ENCODE measurements around the gene LGALS9. TPM values are rescaled to one million over a fixed set of nuclear protein-coding genes. Genes with fewer than 3 reads are reported as not detected.

The LGALS9 gene
- total RNA-seq = 133 and 134 TPM in 2 replicates

GRCh38 chr17:27630607-27631410 is at the start of gene LGALS9:
Gene LGALS9 (plus strand): TSS chr17:27631188. CDS start chr17:27631266, 78 bp downstream.
- intact Hi-C loops (cut with micrococcal nuclease) = no loop called here

DNA sequence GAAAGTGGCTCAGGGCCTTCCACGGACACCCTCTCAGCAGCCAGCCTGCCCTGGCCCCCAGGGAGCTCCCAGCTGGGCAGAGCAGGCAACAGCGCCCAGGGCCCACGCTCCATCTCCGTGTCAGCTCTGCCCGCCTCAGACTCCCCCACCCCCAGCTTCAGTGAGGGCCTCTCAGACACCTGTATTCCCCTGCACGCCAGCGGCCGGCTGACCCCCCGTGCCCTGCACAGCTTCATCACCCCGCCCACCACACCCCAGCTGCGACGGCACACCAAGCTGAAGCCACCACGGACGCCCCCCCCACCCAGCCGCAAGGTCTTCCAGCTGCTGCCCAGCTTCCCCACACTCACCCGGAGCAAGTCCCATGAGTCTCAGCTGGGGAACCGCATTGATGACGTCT is 48.3 kb upstream of the LGALS9 start:
- intact Hi-C loops (cut with micrococcal nuclease) = no loop called here

GRCh38 chr17:27585153-27585681 is 45.8 kb upstream of the LGALS9 start:
- intact Hi-C loops (cut with micrococcal nuclease) = no loop called here

DNA sequence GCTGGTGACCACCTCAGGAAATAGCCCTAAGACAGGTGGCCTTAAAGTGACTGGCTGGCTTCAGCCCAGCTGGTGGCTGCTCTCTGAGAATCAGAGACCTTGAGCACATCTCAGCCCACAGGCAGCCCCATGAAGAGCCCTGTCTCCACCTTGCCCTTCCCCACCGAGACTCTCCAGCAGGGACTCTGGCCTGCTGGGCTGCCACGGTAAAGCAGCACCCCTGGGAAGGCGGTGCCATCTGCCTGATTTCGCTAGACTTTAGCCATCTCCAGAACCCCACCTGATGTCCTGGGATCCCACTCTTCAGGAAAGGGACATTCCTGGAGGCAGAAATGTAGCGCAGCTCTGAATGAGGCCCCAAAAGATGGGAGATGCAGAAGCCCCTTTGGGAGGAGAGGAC is 45.2 kb upstream of the LGALS9 start:
- intact Hi-C loops (cut with micrococcal nuclease) = no loop called here

DNA sequence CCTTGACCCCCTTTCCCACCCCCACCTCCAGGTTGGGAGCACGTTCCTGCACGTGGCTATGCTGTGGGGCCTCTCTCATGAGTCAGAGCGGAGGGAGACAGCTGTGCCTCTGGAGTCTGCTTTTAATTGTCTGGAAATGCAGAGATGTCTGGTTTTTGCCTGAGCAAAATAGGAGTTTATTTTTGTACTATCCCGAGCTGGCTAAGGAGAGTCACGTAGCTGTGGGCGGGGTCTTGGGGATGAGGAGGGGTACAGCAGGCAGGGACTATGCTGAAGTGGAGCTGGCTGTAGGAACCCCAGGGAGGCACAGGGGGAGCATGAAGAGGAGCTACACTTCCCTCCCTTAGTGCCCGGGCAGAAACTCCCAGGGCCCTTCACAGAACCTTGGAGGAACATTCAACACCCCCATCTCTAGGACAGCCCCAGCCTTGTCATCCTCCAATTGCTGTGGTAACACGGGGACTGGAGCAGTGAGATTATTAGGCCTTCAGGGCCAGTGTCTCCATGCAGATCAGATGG is 44.7 kb upstream of the LGALS9 start:
- intact Hi-C loops (cut with micrococcal nuclease) = no loop called here

DNA sequence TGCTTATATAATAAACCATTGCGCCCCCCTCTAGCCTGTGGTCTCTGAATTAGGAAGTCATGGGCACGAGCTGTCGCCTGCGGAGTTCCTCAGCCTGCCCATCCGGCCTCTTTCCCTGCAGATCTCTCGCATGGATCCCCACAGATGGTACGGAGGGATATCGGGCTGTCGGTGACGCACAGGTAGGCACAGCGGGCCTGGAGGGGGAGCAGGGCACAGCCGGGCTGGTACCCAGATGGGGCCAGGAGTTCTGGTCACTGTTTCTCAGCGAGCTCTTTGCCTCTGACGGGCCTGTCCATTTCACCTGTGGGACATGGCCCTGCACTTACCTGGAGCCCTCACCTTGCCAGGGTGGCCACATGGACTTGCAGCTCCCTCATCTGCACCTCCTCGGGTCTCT is 42.6 kb upstream of the LGALS9 start:
- intact Hi-C loops (cut with micrococcal nuclease) = no loop called here

- intact Hi-C loops (cut with micrococcal nuclease) = no loop called here
These were observed 40.1 kb upstream of the LGALS9 start for GRCh38 chr17:27590864-27591263.

- intact Hi-C loops (cut with micrococcal nuclease) = no loop called here
These were observed 39.0 kb upstream of the LGALS9 start for GRCh38 chr17:27591986-27592385.

DNA sequence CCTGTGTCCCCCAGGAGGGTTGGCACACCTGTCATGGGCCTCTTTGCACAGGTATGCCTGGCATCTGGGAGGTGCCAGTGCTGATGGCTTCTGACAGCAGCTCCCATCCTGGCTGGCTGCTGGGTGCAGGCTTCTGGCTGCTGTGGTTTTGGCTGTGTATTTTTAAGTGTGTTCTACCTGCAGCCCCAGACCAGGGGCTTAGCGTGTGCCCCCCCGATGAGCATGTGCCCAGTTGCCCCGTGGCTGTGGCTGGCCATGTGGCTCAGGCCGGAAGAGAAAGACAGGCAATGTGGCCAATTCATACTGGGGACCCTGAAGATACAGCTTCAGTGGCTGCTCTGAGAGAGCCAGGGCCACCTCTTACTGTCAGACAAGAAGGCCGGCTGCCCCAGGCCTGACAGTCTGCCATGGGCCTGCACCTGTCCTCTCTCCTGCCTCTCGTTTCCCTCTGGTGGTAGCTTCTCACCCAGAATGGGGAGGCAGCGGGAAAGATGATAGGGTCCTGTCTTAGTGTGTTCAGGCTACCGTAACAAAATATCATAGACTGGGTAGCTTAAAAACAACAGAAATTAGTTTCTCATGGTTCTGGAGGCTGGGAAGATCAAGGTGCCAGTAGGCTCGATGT is 37.6 kb upstream of the LGALS9 start:
- intact Hi-C loops (cut with micrococcal nuclease) = no loop called here

DNA sequence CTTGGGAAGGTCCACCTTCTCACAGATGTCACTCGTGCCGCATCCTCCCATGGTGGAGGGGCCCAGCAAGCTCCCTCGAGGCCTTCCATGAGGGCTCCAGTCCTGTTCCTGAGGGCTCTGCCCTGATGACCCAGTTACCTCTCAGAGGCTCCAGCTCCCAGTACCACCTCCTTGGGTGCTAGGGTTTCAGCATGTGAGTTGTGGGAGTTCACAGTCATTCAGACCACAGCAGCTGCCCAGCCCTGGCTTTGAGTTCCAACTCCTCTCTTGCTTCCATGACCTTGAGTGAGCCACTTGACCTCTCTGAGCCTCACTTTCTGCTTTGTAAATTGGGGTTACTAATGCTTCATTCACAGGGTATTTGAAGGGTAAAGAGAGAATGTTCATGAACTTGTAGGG is 37.1 kb upstream of the LGALS9 start:
- intact Hi-C loops (cut with micrococcal nuclease) = no loop called here

DNA sequence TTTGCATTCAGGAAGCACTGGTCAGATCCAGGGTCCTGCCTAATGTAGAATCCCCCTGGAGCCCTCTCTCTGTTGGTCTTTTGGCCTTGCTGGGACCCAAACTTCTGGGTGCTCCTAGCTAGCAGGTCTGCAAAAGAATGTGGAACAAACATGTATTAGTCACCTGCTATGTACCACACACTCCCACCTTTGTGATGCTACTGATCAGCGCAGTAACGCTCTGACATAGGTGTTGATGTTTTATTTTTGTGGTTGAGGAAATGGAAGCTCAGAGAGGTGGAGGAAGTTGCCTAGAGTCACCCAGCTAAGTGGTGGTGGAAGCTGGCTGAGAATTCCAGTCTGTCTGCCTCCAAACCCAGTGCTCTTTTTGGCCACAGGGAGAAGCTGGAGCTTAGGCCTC is 35.8 kb upstream of the LGALS9 start:
- intact Hi-C loops (cut with micrococcal nuclease) = no loop called here

DNA sequence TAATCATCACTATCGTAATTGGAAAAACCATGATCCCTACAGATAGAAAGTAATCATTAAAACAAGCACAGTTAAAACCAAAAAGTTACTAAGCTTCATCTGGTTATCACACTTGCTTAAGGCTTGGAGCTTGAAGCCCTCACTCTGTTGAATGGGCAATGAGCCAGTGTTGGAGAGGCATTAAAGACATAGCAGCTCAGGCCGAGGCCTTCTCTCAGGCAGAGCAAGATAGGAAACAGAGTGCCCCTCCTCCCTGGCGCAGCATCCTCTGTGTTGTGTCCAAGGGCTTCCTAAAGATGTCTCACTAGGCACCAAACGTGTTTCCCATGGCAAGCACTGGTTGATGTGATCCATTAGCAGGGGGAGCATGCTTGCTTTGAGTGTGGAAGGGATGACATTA is 34.9 kb upstream of the LGALS9 start:
- intact Hi-C loops (cut with micrococcal nuclease) = no loop called here

DNA sequence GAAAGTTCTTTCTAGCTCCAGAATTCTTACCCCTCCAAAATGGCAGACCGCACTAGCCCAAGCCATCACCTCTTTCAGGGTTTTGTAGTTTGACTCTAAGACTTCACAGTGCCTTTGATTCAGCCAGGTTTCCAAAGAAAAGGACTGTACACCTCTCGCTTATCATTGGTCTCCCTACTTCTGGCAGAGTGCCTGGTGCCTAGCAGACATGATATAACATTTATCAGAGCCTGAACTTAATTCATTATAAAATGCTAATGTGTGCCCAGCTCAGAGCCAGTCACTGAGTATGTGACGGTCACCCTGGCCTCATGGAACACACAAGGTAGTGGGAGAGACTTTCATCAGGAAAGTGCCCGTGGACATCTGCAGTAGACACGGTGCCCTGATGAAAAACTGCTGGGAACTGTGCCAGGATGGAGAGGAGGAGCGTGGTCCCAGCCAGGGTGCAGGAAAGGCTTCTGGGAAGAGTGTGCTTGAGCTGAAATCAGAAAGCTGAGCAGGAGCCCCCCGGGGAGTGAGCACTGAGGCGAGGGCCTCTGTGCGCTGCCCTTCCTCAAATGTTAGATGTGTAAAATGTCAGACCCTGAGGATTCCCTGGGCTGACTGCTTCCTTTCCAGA is 34.3 kb upstream of the LGALS9 start:
- intact Hi-C loops (cut with micrococcal nuclease) = no loop called here

DNA sequence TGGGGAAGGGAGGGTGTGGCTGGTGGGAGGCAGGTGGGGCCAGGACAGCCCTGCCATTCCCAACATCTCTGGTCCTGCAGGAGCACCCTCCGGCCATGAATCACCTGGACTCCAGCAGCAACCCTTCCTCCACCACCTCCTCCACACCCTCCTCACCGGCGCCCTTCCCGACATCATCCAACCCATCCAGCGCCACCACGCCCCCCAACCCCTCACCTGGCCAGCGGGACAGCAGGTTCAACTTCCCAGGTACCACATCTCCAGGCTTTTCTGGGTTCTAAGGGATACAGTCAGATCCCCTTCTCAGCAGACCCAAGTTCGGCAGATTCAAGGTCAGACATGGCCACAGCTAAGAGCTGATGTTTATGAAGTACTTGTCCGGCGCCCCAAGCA is 33.8 kb upstream of the LGALS9 start:
- intact Hi-C loops (cut with micrococcal nuclease) = no loop called here

- intact Hi-C loops (cut with micrococcal nuclease) = no loop called here
These were observed 33.1 kb upstream of the LGALS9 start for GRCh38 chr17:27597783-27598320.

GRCh38 chr17:27598337-27599050 is 32.5 kb upstream of the LGALS9 start:
- intact Hi-C loops (cut with micrococcal nuclease) = no loop called here

- intact Hi-C loops (cut with micrococcal nuclease) = loop anchor here (2.0 to 5.0 kb wide), 2 partner anchors 144 to 157 kb away; partner anchors contain the start of gene KSR1
These were observed 30.5 kb upstream of the LGALS9 start for GRCh38 chr17:27600471-27600870.

- intact Hi-C loops (cut with micrococcal nuclease) = loop anchor here (1.0 to 5.0 kb wide), 5 partner anchors 145 to 365 kb away; partner anchors contain the start of gene KSR1
These were observed 29.7 kb upstream of the LGALS9 start for GRCh38 chr17:27601069-27601974.

GRCh38 chr17:27601975-27602302 is 29.0 kb upstream of the LGALS9 start:
- intact Hi-C loops (cut with micrococcal nuclease) = loop anchor here (1.0 to 5.0 kb wide), 5 partner anchors 145 to 366 kb away; partner anchors contain the start of gene KSR1
